ENCODE measurements around the gene RAB1B.
"Not testable (repeated sequence)": the region's sequence is repeated elsewhere in the genome, so short reads cannot be mapped to it uniquely, and the experiment has no call there.

Gene RAB1B

GRCh38 chr11:66274219-66274618 is 5.8 kb downstream of the RAB1B start:
- Histone ChIP-seq H3K36me3 (ENCODE audit: insufficient read depth, low read length) (peaks cover 42% of the 10 kb centered on the region; the same call in 1 of the 2 replicates), H3K4me1 (ENCODE audit: insufficient read depth, low read length, poor library complexity, severe bottlenecking) (peaks cover 39% of the 10 kb centered on the region), H3K9me2 (replicated peaks; ENCODE audit: low read depth, low read length) (no peaks in the 10 kb centered on the region), H3K9ac (ENCODE audit: low read depth, low read length, poor library complexity, severe bottlenecking) (no peak overlapping the region), H3K4me2 (ENCODE audit: low read depth, low read length, poor library complexity, severe bottlenecking) (no peak overlapping the region), H3K27me3 (ENCODE audit: insufficient read depth, low read length, poor library complexity, severe bottlenecking) (no peaks in the 10 kb centered on the region), H3K79me2 (ENCODE audit: insufficient read depth, low read length) (peaks cover 30% of the 10 kb centered on the region), H4K20me1 (ENCODE audit: insufficient read depth, low read length, poor library complexity, severe bottlenecking) (peaks cover 26% of the 10 kb centered on the region), H2AFZ (ENCODE audit: low read length) (no peak overlapping the region), H3F3A (ENCODE audit: low read depth) (no peaks in the 10 kb centered on the region), H3K4me3 (ENCODE audit: low read length, poor library complexity, severe bottlenecking) (no peak overlapping the region), H3K9me3 (ENCODE audit: insufficient read depth, low read depth, low read length) (no peaks in the 10 kb centered on the region)
- TF ChIP-seq EZH2phosphoT487 (IDR thresholded peaks at IDR 0.05; ENCODE audit: borderline replicate concordance) (no peak), CTCF (conservative IDR thresholded peaks at IDR 0.05; ENCODE audit: low read length) (no peak)

GRCh38 chr11:66275396-66275795 is 7.0 kb downstream of the RAB1B start:
- no peaks in the 10 kb centered on the region for H3K9me2 ChIP-seq (replicated peaks; ENCODE audit: low read depth, low read length)
- H3K4me3 ChIP-seq (ENCODE audit: low read length, poor library complexity, severe bottlenecking), result no peak overlapping the region
- H3K4me1 ChIP-seq (ENCODE audit: insufficient read depth, low read length, poor library complexity, severe bottlenecking), result peaks cover 28% of the 10 kb centered on the region
- H3K9me3 ChIP-seq (ENCODE audit: insufficient read depth, low read depth, low read length), result no peaks in the 10 kb centered on the region
- no peak overlapping the region for H3K9ac ChIP-seq (ENCODE audit: low read depth, low read length, poor library complexity, severe bottlenecking)
- H3K36me3 ChIP-seq (ENCODE audit: insufficient read depth, low read length), result peaks cover 42% of the 10 kb centered on the region; the same call in 1 of the 2 replicates
- no peak overlapping the region for H3K4me2 ChIP-seq (ENCODE audit: low read depth, low read length, poor library complexity, severe bottlenecking)
- peaks cover 16% of the 10 kb centered on the region for H4K20me1 ChIP-seq (ENCODE audit: insufficient read depth, low read length, poor library complexity, severe bottlenecking)
- no peak overlapping the region for H2AFZ ChIP-seq (ENCODE audit: low read length)
- H3F3A ChIP-seq (ENCODE audit: low read depth), result no peaks in the 10 kb centered on the region
- H3K27me3 ChIP-seq (ENCODE audit: insufficient read depth, low read length, poor library complexity, severe bottlenecking), result no peaks in the 10 kb centered on the region
- H3K79me2 ChIP-seq (ENCODE audit: insufficient read depth, low read length), result peaks cover 18% of the 10 kb centered on the region
- TF ChIP-seq EZH2phosphoT487 (IDR thresholded peaks at IDR 0.05; ENCODE audit: borderline replicate concordance) (no peak), CTCF (conservative IDR thresholded peaks at IDR 0.05; ENCODE audit: low read length) (no peak)

- no peaks in the 10 kb centered on the region for H3K9me3 ChIP-seq (ENCODE audit: insufficient read depth, low read depth, low read length)
- TF ChIP-seq CTCF (conservative IDR thresholded peaks at IDR 0.05; ENCODE audit: low read length) (no peak), EZH2phosphoT487 (IDR thresholded peaks at IDR 0.05; ENCODE audit: borderline replicate concordance) (no peak)
- H2AFZ ChIP-seq (ENCODE audit: low read length), result no peak overlapping the region
- H4K20me1 ChIP-seq (ENCODE audit: insufficient read depth, low read length, poor library complexity, severe bottlenecking), result peaks cover 9% of the 10 kb centered on the region
- no peak overlapping the region for H3K4me2 ChIP-seq (ENCODE audit: low read depth, low read length, poor library complexity, severe bottlenecking)
- H3K4me3 ChIP-seq (ENCODE audit: low read length, poor library complexity, severe bottlenecking), result no peak overlapping the region
- no peaks in the 10 kb centered on the region for H3F3A ChIP-seq (ENCODE audit: low read depth)
- H3K79me2 ChIP-seq (ENCODE audit: insufficient read depth, low read length), result peaks cover 11% of the 10 kb centered on the region; the same call in 1 of the 2 replicates
- H3K9ac ChIP-seq (ENCODE audit: low read depth, low read length, poor library complexity, severe bottlenecking), result no peak overlapping the region
- H3K9me2 ChIP-seq (replicated peaks; ENCODE audit: low read depth, low read length), result no peaks in the 10 kb centered on the region
- peaks cover 22% of the 10 kb centered on the region for H3K4me1 ChIP-seq (ENCODE audit: insufficient read depth, low read length, poor library complexity, severe bottlenecking)
- H3K36me3 ChIP-seq (ENCODE audit: insufficient read depth, low read length), result peaks cover 42% of the 10 kb centered on the region; the same call in 1 of the 2 replicates
- no peaks in the 10 kb centered on the region for H3K27me3 ChIP-seq (ENCODE audit: insufficient read depth, low read length, poor library complexity, severe bottlenecking)
Observed at GRCh38 chr11:66275984-66276612, 7.7 kb downstream of the RAB1B start.

GRCh38 chr11:66276619-66277018 is 8.2 kb downstream of the RAB1B start:
- not testable (repeated sequence) for H3K4me3 ChIP-seq (ENCODE audit: low read length, poor library complexity, severe bottlenecking); H4K20me1 ChIP-seq (ENCODE audit: insufficient read depth, low read length, poor library complexity, severe bottlenecking); H2AFZ ChIP-seq (ENCODE audit: low read length); H3F3A ChIP-seq (ENCODE audit: low read depth); H3K9me3 ChIP-seq (ENCODE audit: insufficient read depth, low read depth, low read length); H3K9ac ChIP-seq (ENCODE audit: low read depth, low read length, poor library complexity, severe bottlenecking); H3K9me2 ChIP-seq (replicated peaks; ENCODE audit: low read depth, low read length); H3K4me2 ChIP-seq (ENCODE audit: low read depth, low read length, poor library complexity, severe bottlenecking); H3K79me2 ChIP-seq (ENCODE audit: insufficient read depth, low read length); H3K27me3 ChIP-seq (ENCODE audit: insufficient read depth, low read length, poor library complexity, severe bottlenecking)
- H3K36me3 ChIP-seq (ENCODE audit: insufficient read depth, low read length), result peaks cover 42% of the 10 kb centered on the region; the same call in 1 of the 2 replicates
- H3K4me1 ChIP-seq (ENCODE audit: insufficient read depth, low read length, poor library complexity, severe bottlenecking), result peaks cover 21% of the 10 kb centered on the region

- not testable (repeated sequence) for H3K79me2 ChIP-seq (ENCODE audit: insufficient read depth, low read length); H3K9ac ChIP-seq (ENCODE audit: low read depth, low read length, poor library complexity, severe bottlenecking); H3K27me3 ChIP-seq (ENCODE audit: insufficient read depth, low read length, poor library complexity, severe bottlenecking); H4K20me1 ChIP-seq (ENCODE audit: insufficient read depth, low read length, poor library complexity, severe bottlenecking); H2AFZ ChIP-seq (ENCODE audit: low read length); H3F3A ChIP-seq (ENCODE audit: low read depth); H3K9me2 ChIP-seq (replicated peaks; ENCODE audit: low read depth, low read length); H3K9me3 ChIP-seq (ENCODE audit: insufficient read depth, low read depth, low read length)
- H3K4me2 ChIP-seq (ENCODE audit: low read depth, low read length, poor library complexity, severe bottlenecking), result peak overlapping the region; percentile 73
- peaks cover 37% of the 10 kb centered on the region; the same call in 1 of the 2 replicates for H3K36me3 ChIP-seq (ENCODE audit: insufficient read depth, low read length)
- peak overlapping the region; percentile 62 for H3K4me3 ChIP-seq (ENCODE audit: low read length, poor library complexity, severe bottlenecking)
- H3K4me1 ChIP-seq (ENCODE audit: insufficient read depth, low read length, poor library complexity, severe bottlenecking), result peaks cover 16% of the 10 kb centered on the region
Observed at GRCh38 chr11:66277064-66277463, 8.6 kb downstream of the RAB1B start.

Data from Loucy (cell line).